Peyer's patch (tissue), 4 donors: ENCODE data around the gene ITGB4. TPM values are rescaled to one million over a fixed set of nuclear protein-coding genes. Genes with fewer than 3 reads are reported as not detected.
A peak's percentile ranks its signal among the peaks of the same experiment; 100 is the strongest.

ENCODE experiments used
- DNase-seq, 3 donors: peaks; one replicate each; pipeline ENCODE4 v3.0.0-alpha.2; 2017 to 2019
- H3K27ac ChIP-seq, 4 donors: fragments of 200-600 bp; sonication (generic); one replicate each; pipeline ENCODE4 v1.5.1; 2016 to 2019
- H3K27me3 ChIP-seq, 2 donors: fragments of 200-600 bp; sonication (generic); one replicate each; pipeline ENCODE4 v1.5.1; 2019
- H3K36me3 ChIP-seq, 3 donors: fragments of 200-600 bp; sonication (generic); one replicate each; pipeline ENCODE4 v1.5.1; 2016 to 2019
- H3K4me1 ChIP-seq, 4 donors: fragments of 200-600 bp; sonication (generic); one replicate each; pipeline ENCODE4 v1.5.1; 2016 to 2019
- H3K4me3 ChIP-seq, 4 donors: fragments of 200-600 bp; sonication (generic); 1 replicate in 3 of 4; 2 replicates in 1 of 4; pipeline ENCODE4 v1.5.1; 2016 to 2019; ENCODE audit warnings: mild to moderate bottlenecking in 1 of 4
- H3K9me3 ChIP-seq, 4 donors: fragments of 200-600 bp; sonication (generic); one replicate each; pipeline ENCODE4 v1.5.1; 2016 to 2019; ENCODE audit warnings: mild to moderate bottlenecking in 1 of 4
- POLR2A ChIP-seq, 2 donors: fragments of 450-650 bp; IDR thresholded peaks; one replicate each; pipeline ENCODE4 v1.5.1; 2017; ENCODE audit warnings: antibody characterized with exemption in 2 of 2, mild to moderate bottlenecking in 2 of 2, moderate library complexity in 2 of 2
- total RNA-seq, 4 donors: library from RNA; depleted of rRNA; stranded (reverse); fragments of >200 nt; gene quantifications; one replicate each; pipeline ENCODE4 v1.1.0, GENCODE V29; 2016
- TF ChIP-seq, protein P1 (sequence below), 6 experiments: fragments of 450-650 bp in 4 of 6; fragments of 200-600 bp in 2 of 6; sonication (generic) in 1 of 6; IDR thresholded peaks; one replicate each; pipeline ENCODE4 v1.5.1; 2017 to 2019; ENCODE audit warnings: antibody characterized with exemption in 6 of 6, mild to moderate bottlenecking in 3 of 6, moderate library complexity in 1 of 6

The ITGB4 gene
- total RNA-seq, 4 donors from 2014 or later, result 80.0 to 368 (median 219) TPM

DNA sequence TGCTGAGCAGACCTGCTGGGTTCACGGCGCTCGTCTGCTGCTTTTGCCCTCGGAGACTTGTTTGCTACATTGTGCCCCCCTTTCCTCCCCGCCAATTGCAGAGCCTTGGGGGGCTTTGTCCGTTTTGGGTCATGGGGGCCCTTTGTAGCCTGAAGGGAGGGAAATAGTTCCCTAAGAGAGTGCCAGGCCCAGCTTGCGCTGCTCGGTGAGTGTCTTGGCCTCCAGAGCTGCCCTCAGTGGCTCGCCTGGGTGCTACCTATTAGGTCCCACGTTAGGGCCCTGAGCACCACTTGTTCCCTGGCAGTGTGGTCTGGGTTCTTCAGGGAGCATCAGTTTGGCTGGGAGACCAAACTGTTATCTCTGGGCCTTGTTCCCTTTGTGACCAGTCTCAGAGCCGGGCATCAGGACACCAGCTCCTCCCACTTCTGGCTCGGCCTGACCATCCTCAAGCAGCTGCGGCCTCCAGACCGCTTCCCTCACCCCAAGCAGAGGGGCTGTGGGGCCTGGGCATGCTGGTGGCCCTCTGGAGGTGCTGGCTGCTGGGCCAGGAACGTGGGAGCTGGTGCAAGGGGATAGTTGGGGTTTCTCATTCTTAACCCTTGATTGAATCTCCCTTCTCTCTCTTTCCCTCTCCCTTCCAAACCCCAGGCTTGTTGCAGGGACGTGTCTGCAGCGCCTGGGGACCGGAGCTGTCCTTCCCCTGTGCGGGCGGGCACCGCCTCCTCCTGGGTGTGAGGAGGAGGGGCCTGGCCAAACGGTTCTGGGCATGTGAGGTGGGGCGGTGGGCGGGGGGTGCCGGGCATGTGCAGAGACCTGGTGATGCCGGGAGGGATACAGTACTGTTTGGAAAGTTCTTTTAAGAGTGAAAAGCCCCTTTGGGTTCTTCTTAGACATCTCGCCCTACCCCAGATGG lies 16.0 kb upstream of the ITGB4 start:
- H3K9me3 ChIP-seq, result no peaks in the 10 kb centered on the region
- H3K36me3 ChIP-seq, result peaks cover 0 to 82% (median 6%) of the 10 kb centered on the region in 3 donors
- no peaks in the 10 kb centered on the region for H3K27me3 ChIP-seq
- H3K27ac ChIP-seq, result no peak overlapping the region
- no peak overlapping the region for H3K4me3 ChIP-seq
- DNase-seq, result no peak
- no peak for TF ChIP-seq POLR2A (IDR thresholded peaks at IDR 0.05)
- TF ChIP-seq, protein P1, sequence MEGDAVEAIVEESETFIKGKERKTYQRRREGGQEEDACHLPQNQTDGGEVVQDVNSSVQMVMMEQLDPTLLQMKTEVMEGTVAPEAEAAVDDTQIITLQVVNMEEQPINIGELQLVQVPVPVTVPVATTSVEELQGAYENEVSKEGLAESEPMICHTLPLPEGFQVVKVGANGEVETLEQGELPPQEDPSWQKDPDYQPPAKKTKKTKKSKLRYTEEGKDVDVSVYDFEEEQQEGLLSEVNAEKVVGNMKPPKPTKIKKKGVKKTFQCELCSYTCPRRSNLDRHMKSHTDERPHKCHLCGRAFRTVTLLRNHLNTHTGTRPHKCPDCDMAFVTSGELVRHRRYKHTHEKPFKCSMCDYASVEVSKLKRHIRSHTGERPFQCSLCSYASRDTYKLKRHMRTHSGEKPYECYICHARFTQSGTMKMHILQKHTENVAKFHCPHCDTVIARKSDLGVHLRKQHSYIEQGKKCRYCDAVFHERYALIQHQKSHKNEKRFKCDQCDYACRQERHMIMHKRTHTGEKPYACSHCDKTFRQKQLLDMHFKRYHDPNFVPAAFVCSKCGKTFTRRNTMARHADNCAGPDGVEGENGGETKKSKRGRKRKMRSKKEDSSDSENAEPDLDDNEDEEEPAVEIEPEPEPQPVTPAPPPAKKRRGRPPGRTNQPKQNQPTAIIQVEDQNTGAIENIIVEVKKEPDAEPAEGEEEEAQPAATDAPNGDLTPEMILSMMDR (IDR thresholded peaks at IDR 0.05), result no peak
- H3K4me1 ChIP-seq, result peaks cover 0 to 7% (median under 1%) of the 10 kb centered on the region in 4 donors

DNA sequence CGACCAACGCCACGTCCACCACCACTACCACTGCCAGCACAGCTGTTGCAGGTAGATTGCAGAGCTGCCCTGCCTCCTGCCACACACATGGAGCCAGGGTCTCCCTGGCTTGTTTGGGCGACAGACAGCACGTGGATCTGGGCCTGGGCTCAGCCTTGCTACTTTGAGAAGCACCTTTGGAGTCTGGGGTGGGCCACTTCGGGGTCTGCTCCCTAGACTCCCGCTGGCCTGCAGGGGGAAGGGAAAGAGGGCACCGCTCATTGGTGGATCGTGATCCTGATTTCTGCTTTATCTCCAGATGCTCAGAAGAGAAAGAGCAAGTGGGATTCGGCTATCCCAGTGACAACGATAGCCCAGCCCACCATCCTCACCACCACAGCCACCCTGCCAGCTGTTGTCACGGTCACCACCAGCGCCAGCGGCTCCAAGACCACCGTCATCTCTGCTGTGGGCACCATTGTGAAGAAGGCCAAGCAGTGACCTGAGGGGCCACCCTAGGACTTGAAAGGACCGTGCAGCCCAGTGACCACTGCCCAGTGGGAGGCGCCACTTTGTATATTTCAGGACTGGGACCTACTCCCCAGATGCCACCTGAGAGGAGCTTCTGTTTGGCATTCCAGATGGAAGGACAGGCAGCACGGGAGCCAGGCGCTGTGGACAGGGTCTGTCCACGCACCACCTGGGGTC lies 15.1 kb upstream of the ITGB4 start:
- no peaks in the 10 kb centered on the region for H3K9me3 ChIP-seq
- H3K4me3 ChIP-seq, result no peak overlapping the region
- H3K27me3 ChIP-seq, result no peaks in the 10 kb centered on the region
- peak overlapping the region in 1 of 4 donors; percentile 7 for H3K27ac ChIP-seq
- DNase-seq, result no peak
- TF ChIP-seq POLR2A (IDR thresholded peaks at IDR 0.05), result no peak
- TF ChIP-seq, protein P1 (IDR thresholded peaks at IDR 0.05), result no peak
- peaks cover 0 to 2% (median 0%) of the 10 kb centered on the region in 4 donors for H3K4me1 ChIP-seq
- peaks cover 0 to 72% (median 6%) of the 10 kb centered on the region in 3 donors for H3K36me3 ChIP-seq

DNA sequence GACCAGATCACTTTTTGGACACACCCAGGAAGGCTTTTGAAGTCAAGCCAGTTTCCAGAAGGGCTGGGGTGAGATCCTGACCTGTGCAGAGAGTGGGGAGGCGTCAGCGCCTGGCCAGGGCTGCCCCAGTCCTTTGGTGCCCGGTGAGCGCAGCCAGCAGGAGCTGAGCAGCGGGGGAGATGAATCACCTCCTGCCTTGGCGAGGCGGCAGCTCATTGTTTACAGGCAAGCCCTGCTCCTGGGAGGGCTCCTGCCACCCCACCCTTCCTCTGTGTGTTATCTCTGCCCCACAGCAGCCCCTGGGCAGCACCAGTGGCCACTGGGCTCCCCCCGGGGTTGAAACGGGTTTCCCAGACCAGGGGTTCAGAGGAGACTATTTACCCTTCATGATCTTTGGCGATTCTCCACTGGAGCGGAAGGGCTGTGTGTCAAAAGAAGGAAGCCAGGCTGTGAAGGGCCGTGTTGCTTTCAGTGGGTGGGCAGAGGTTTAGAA lies 14.1 kb upstream of the ITGB4 start:
- H3K4me3 ChIP-seq, result no peak overlapping the region
- H3K36me3 ChIP-seq, result peaks cover 0 to 63% (median 6%) of the 10 kb centered on the region in 3 donors
- H3K27me3 ChIP-seq, result no peaks in the 10 kb centered on the region
- TF ChIP-seq, protein P1 (IDR thresholded peaks at IDR 0.05), result no peak
- no peak for TF ChIP-seq POLR2A (IDR thresholded peaks at IDR 0.05)
- no peak for DNase-seq
- H3K4me1 ChIP-seq, result no peaks in the 10 kb centered on the region
- H3K9me3 ChIP-seq, result no peaks in the 10 kb centered on the region
- peak overlapping the region in 2 of 4 donors; percentile 26 to 46 for H3K27ac ChIP-seq

DNA sequence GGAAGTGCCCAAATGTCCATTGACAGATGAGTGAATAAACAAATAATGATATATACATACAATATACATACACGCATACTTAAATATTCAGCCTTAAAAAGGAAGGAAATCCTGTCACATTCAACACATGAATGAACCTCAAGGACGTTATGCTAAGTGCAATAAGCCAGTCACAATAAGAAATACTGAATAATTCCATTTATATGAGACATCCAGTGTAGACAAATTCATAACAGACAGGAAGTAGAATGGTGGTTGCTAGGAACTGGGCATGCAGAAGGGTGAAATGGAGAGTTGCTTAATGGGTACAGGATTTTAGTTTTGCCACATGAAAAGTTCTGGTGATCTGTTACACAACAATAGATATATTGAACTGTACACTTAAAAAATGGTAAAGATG lies 8.8 kb upstream of the ITGB4 start:
- Histone ChIP-seq H3K4me1 (no peaks in the 10 kb centered on the region), H3K27ac (no peak overlapping the region), H3K4me3 (no peak overlapping the region), H3K9me3 (no peaks in the 10 kb centered on the region), H3K27me3 (no peaks in the 10 kb centered on the region), H3K36me3 (peaks cover 0 to 10% (median 0%) of the 10 kb centered on the region in 3 donors)
- no peak for DNase-seq
- TF ChIP-seq, protein P1 (IDR thresholded peaks at IDR 0.05), result no peak
- TF ChIP-seq POLR2A (IDR thresholded peaks at IDR 0.05), result no peak

DNA sequence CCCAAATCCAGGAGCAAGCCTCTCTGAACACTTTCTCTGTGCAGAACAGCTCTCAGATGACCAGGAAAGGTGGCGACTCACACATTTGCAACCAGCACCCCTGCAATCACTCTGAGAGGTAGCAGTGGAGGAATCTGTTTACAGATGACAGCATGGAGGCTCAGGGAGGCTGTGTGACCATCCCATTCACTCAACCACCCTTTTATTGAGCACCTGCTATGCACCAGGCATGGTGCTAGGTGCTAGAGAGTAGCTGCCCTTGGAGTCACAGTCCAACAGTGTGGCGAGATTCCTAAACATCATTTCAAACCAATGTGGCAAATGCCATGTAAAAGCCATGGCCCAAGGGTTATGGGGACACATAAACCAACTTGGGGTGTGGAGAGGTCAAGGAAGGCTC lies 1.5 kb upstream of the ITGB4 start:
- no peak for DNase-seq
- H3K4me3 ChIP-seq, result no peak overlapping the region
- peaks cover 0 to 4% (median 0%) of the 10 kb centered on the region in 3 donors for H3K36me3 ChIP-seq
- H3K4me1 ChIP-seq, result peaks cover 0 to 19% (median 9%) of the 10 kb centered on the region in 4 donors
- no peaks in the 10 kb centered on the region for H3K27me3 ChIP-seq
- H3K27ac ChIP-seq, result peak overlapping the region in 1 of 4 donors; percentile 14
- no peaks in the 10 kb centered on the region for H3K9me3 ChIP-seq
- TF ChIP-seq, protein P1 (IDR thresholded peaks at IDR 0.05), result no peak
- no peak for TF ChIP-seq POLR2A (IDR thresholded peaks at IDR 0.05)
